ENCODE measurements around the gene KRTAP21-1.
"Not testable (repeated sequence)": the region's sequence is repeated elsewhere in the genome, so short reads cannot be mapped to it uniquely, and the experiment has no call there.

KRTAP21-1 gene

DNA sequence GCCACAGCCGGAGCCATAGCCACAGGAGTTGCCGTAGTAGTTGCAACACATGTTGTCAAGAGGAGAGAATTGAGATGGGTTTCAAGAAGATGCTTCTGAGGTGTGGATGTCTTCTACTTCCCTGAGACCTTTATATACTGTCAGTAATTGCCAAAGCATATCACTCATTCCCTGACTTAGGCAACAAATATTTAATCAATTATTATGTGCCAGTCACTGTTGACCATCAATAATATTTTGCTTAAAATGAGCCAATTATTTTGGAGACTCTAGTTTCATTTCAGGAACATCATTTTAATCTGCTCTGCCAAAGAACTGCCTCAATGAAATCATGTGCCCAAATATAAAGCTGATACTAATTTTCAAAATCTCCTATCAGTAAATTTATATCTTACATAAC, at the start of gene KRTAP21-1:
TSS of gene KRTAP21-1 (minus strand) at position 101 of the 400 bp plus-strand sequence. CDS start at position 51, 50 bp downstream.
- ATAC-seq (replicated peaks); H3K4me3 Mint-ChIP-seq; H3K27me3 Mint-ChIP-seq; H3K4me1 Mint-ChIP-seq; H3K27ac Mint-ChIP-seq; DNase-seq; H3K9me3 Mint-ChIP-seq; H3K36me3 Mint-ChIP-seq: not testable (repeated sequence)

DNA sequence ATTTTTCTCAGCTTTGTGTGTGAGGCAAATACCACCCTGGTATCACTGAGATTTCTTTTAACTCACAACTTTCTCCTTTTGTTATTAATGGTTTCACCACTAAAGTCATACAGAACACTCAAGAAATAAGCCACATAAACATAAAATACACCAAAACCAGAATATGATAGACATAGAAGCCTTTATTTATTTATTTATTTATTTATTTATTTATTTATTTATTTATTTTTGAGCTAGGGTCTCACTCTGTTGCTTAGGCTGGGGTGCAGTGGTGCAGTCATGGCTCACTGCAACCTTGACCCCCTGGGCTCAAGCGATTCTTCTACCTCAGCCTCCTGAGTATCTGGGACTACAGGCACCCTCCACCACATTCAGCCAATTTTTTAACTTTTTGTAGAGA, 45.4 kb upstream of the KRTAP21-1 start:
- DNase-seq: no peak
- no peaks in the 10 kb centered on the region for H3K4me1 Mint-ChIP-seq
- ATAC-seq (replicated peaks): no peak
- no peaks in the 10 kb centered on the region for H3K27me3 Mint-ChIP-seq
- no peak overlapping the region for H3K27ac Mint-ChIP-seq
- peaks cover 0 to 3% of the 10 kb centered on the region in 2 donors for H3K9me3 Mint-ChIP-seq
- peaks cover 0 to 1% of the 10 kb centered on the region in 2 donors for H3K36me3 Mint-ChIP-seq
- H3K4me3 Mint-ChIP-seq: no peak overlapping the region

DNA sequence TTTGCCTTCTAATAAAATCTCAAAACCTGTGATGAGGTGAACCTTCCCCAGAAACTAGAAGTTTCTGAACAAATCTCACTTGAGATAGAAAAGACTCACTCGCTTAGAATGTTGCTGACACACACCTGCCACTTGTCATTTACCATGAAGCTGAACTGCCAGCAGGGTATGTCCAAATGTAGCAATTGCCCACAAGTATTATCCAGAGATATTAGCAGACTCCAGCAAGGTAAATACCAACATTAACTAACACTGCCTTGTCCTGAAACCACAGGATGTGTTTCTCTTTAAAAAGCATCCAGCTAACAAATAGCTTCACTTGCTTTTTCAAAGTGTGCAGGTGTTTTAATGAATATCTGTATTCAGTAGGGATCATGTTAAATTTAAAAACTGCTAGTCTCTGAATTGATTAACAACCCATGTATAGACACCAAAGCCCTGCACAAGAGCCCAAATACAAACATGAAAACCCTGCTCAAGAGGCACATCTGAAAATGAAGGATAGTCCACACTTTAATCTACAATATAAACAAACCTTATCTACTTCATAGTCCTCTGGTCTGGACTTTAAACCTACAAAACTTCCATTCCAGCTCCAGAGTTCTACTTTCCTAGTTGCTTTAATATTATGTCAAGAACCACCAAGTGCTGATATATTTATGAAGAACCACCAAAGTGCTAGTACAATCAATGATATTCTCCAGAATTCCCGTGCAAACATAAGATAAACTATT, 38.5 kb upstream of the KRTAP21-1 start:
- Mint-ChIP-seq H3K27me3 (no peaks in the 10 kb centered on the region), H3K27ac (no peak overlapping the region), H3K4me1 (no peaks in the 10 kb centered on the region), H3K9me3 (no peaks in the 10 kb centered on the region), H3K36me3 (no peaks in the 10 kb centered on the region), H3K4me3 (no peak overlapping the region)
- ATAC-seq (replicated peaks) (no peak), DNase-seq (no peak)

DNA sequence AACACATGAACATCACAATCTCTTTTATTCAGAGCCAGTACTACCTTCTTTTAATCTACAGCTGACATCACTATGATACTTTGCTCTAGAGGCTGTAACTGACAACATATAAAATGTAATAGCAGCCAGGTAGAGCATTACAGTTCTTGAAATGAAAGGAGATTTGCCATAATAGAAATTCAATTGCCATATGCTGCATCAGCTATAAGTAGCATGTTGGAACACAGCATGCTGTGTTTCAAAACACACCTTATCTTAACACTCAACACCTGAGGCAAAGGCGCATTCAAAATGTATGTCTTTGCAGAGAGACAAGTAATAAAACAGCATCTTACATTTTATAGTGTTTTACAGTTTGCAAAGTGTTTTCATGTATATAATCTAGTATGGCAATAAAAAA, 24.0 kb upstream of the KRTAP21-1 start:
- ATAC-seq (replicated peaks) (no peak), DNase-seq (no peak)
- H3K9me3 Mint-ChIP-seq: no peaks in the 10 kb centered on the region
- no peak overlapping the region for H3K4me3 Mint-ChIP-seq
- no peaks in the 10 kb centered on the region for H3K36me3 Mint-ChIP-seq
- H3K27ac Mint-ChIP-seq: no peak overlapping the region
- no peaks in the 10 kb centered on the region for H3K27me3 Mint-ChIP-seq
- no peaks in the 10 kb centered on the region for H3K4me1 Mint-ChIP-seq

- H3K27me3 Mint-ChIP-seq: no peaks in the 10 kb centered on the region
- no peak for ATAC-seq (replicated peaks)
- H3K4me1 Mint-ChIP-seq: no peaks in the 10 kb centered on the region
- peaks cover 0 to 2% of the 10 kb centered on the region in 2 donors for H3K9me3 Mint-ChIP-seq
- H3K27ac Mint-ChIP-seq: no peak overlapping the region
- no peak for DNase-seq
- H3K4me3 Mint-ChIP-seq: no peak overlapping the region
- no peaks in the 10 kb centered on the region for H3K36me3 Mint-ChIP-seq
These were observed 14.7 kb upstream of the KRTAP21-1 start for GRCh38 chr21:30769724-30770431.

- no peak overlapping the region for H3K4me3 Mint-ChIP-seq
- no peak for DNase-seq
- no peaks in the 10 kb centered on the region for H3K36me3 Mint-ChIP-seq
- no peaks in the 10 kb centered on the region for H3K4me1 Mint-ChIP-seq
- ATAC-seq (replicated peaks): no peak
- H3K9me3 Mint-ChIP-seq: peaks cover 0 to 2% of the 10 kb centered on the region in 2 donors
- no peak overlapping the region for H3K27ac Mint-ChIP-seq
- peaks cover 0 to 5% of the 10 kb centered on the region in 2 donors for H3K27me3 Mint-ChIP-seq
These were observed 5.5 kb upstream of the KRTAP21-1 start for GRCh38 chr21:30760776-30761175.

GRCh38 chr21:30758306-30758705, 3.1 kb upstream of the KRTAP21-1 start:
- no peaks in the 10 kb centered on the region for H3K36me3 Mint-ChIP-seq
- no peak overlapping the region for H3K4me3 Mint-ChIP-seq
- H3K4me1 Mint-ChIP-seq: no peaks in the 10 kb centered on the region
- H3K27ac Mint-ChIP-seq: no peak overlapping the region
- H3K27me3 Mint-ChIP-seq: peaks cover 0 to 5% of the 10 kb centered on the region in 2 donors
- peaks cover 0 to 2% of the 10 kb centered on the region in 2 donors for H3K9me3 Mint-ChIP-seq
- DNase-seq: no peak
- no peak for ATAC-seq (replicated peaks)

DNA sequence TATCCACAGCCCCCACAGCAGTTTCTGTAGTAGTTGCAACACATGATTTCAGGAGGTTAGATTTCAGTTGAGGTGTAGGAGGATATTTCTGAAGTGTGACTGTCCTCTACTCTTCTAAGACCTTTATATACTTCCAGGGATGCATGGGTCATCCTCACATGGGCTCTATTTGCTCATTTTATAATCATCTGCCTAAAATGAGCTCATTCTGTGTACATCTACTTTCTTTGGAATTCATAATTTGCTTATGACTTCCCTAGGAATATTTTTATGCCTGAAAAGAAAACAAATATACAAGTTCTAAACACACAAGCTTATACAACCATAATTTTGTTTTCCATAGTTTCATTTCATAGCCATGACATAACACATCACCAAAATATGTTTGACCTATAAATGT, 8.1 kb downstream of the KRTAP21-1 start, which contains the start of gene KRTAP21-2:
TSS of gene KRTAP21-2 (minus strand) at position 101 of the 400 bp plus-strand sequence. CDS start at position 44, 57 bp downstream.
- Mint-ChIP-seq H3K4me3 (no peak within 1 kb of the TSS), H3K4me1 (no peaks in the 10 kb centered on the region), H3K9me3 (peaks cover 3 to 5% of the 10 kb centered on the region in 2 donors), H3K36me3 (no peaks in the 10 kb centered on the region), H3K27ac (no peak within 1 kb of the TSS), H3K27me3 (no peaks in the 10 kb centered on the region)
- no peak for DNase-seq
- ATAC-seq (replicated peaks): no peak

- ATAC-seq (replicated peaks) (no peak), DNase-seq (no peak)
- no peak overlapping the region for H3K4me3 Mint-ChIP-seq
- no peaks in the 10 kb centered on the region for H3K36me3 Mint-ChIP-seq
- peaks cover 2 to 9% of the 10 kb centered on the region in 2 donors for H3K9me3 Mint-ChIP-seq
- H3K27me3 Mint-ChIP-seq: no peaks in the 10 kb centered on the region
- H3K4me1 Mint-ChIP-seq: no peaks in the 10 kb centered on the region
- no peak overlapping the region for H3K27ac Mint-ChIP-seq
These were observed 14.8 kb downstream of the KRTAP21-1 start for GRCh38 chr21:30740462-30740861.

DNA sequence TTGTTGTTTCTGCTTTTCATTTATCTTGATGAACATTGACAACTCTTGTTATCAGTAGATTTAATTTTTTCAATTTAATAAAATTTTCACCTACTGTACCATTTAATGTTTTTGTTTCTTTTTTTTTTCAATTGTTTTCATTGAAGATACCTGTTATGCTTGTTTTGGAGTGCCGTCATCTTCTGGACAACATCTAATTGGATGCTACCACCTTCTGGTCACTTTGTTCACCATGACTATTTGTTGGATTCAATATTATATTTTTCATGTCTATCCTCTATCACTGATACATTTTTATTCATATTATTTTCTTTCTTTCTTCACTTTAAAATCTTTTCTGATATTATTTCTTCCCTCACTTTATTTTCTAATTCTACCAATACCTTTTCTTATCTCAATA, 22.2 kb downstream of the KRTAP21-1 start:
- H3K9me3 Mint-ChIP-seq: peaks cover 5% of the 10 kb centered on the region in 2 donors
- no peak for ATAC-seq (replicated peaks)
- no peaks in the 10 kb centered on the region for H3K36me3 Mint-ChIP-seq
- no peak overlapping the region for H3K4me3 Mint-ChIP-seq
- H3K27ac Mint-ChIP-seq: no peak overlapping the region
- no peaks in the 10 kb centered on the region for H3K4me1 Mint-ChIP-seq
- no peaks in the 10 kb centered on the region for H3K27me3 Mint-ChIP-seq
- no peak for DNase-seq

DNA sequence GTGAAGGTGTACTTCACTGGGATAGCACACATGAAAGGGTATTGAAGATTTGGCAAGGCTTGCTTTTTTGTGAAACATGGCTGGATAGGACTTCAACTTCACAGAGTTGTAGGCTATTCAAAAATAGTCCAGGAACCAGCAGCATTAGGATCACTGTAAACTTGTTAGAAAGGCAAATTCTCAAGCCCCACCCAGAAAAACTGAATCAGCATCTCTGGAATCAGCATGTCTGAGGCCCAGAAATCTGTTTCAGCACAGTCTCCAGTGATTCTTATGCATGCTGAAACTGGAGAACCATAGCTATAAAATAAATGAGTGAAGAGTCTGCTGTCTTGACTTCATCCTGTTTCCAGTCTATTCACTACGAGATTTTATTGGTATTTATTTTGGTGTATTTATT, 28.5 kb downstream of the KRTAP21-1 start:
- no peaks in the 10 kb centered on the region for H3K4me1 Mint-ChIP-seq
- no peaks in the 10 kb centered on the region for H3K36me3 Mint-ChIP-seq
- no peak for DNase-seq
- peaks cover 5% of the 10 kb centered on the region in 2 donors for H3K9me3 Mint-ChIP-seq
- H3K27me3 Mint-ChIP-seq: no peaks in the 10 kb centered on the region
- ATAC-seq (replicated peaks): no peak
- no peak overlapping the region for H3K4me3 Mint-ChIP-seq
- no peak overlapping the region for H3K27ac Mint-ChIP-seq

DNA sequence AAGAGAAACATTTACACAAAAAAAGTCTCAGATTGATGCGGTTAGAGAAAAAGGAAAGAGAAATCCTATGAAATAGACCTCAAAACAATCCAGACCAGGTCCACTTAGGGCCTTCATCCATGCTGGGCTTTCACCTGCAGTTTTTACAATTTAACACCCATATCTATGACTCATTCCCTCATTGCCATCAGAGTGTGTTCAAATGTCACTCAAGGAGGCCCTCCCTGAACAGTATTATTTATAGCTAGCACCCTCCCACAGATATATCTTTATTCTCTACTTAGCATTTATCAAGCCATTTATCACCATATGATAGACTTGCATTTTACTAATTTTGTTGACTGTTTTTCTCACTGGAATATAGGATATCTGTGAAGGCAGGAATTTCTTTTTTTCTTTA, 35.8 kb downstream of the KRTAP21-1 start:
- no peaks in the 10 kb centered on the region for H3K36me3 Mint-ChIP-seq
- no peaks in the 10 kb centered on the region for H3K27me3 Mint-ChIP-seq
- no peak overlapping the region for H3K4me3 Mint-ChIP-seq
- DNase-seq (no peak), ATAC-seq (replicated peaks) (peak; percentile 57 to 58)
- no peaks in the 10 kb centered on the region for H3K4me1 Mint-ChIP-seq
- peaks cover 2 to 3% of the 10 kb centered on the region in 2 donors for H3K9me3 Mint-ChIP-seq
- no peak overlapping the region for H3K27ac Mint-ChIP-seq

- Mint-ChIP-seq H3K9me3 (peaks cover 2 to 3% of the 10 kb centered on the region in 2 donors), H3K4me3 (no peak within 1 kb of the TSS), H3K36me3 (no peaks in the 10 kb centered on the region), H3K27me3 (no peaks in the 10 kb centered on the region), H3K4me1 (no peaks in the 10 kb centered on the region), H3K27ac (no peak within 1 kb of the TSS)
- DNase-seq: no peak
- ATAC-seq (replicated peaks): peak; percentile 83 to 86
These were observed 36.9 kb downstream of the KRTAP21-1 start, which contains the start of gene KRTAP21-3 for GRCh38 chr21:30718239-30718909. KRTAP21-3 (minus strand) TSS chr21:30718777; CDS start chr21:30718759, 18 bp downstream.

DNA sequence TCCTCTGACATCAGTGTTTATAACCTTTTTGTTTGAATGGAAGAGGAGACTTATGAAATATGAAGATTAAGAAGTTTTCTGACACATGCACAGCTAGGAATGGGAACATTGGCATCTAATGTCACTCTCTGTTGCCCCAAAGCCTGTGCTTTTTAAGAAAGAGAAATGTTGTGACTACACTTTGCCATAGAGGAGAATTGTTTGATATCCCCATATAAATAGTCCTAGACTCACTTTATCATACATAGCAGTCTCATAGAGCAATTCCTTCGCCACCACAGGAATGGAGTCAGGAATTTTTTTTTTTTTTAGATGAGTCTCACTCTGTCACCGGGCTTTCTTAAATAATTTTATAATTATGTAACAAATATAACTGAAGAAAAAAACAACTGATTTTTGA, 38.1 kb downstream of the KRTAP21-1 start:
- Mint-ChIP-seq H3K36me3 (no peaks in the 10 kb centered on the region), H3K4me3 (no peak overlapping the region), H3K4me1 (no peaks in the 10 kb centered on the region), H3K27ac (no peak overlapping the region), H3K27me3 (no peaks in the 10 kb centered on the region), H3K9me3 (peaks cover 2 to 3% of the 10 kb centered on the region in 2 donors)
- ATAC-seq (replicated peaks) (no peak), DNase-seq (no peak)

All from stimulated activated naive B cell treated with anti-CD40 and anti-IgM and Interleukin-4, amounts not matched to agents 10 μg/mL and 1 μg/mL and 100 μg/mL, for 72 hours (primary cell).